Endothelial cell of umbilical vein (primary cell): ENCODE results near the gene OPCML. TPM values are rescaled to one million over a fixed set of nuclear protein-coding genes. Genes with fewer than 3 reads are reported as not detected.

Source experiments
- BruUV-seq: library from RNA; stranded (reverse); fragments of 400-500 nt; replicated peaks from 2 replicates; lab custom pipeline; 2021; lab: Mats Ljungman, UMichigan
- CTCF ChIA-PET: fragments of 300-600, 350-600 bp; sonication (Branson Sonifier 250); formaldehyde crosslinking; loops from one replicate; lab custom pipeline; 2021; ENCODE audit warnings: antibody characterized with exemption, inconsistent platforms; lab: Charles Lee
- POLR2A ChIA-PET: fragments of 300-600, 350-600 bp; sonication (Branson Sonifier 250); formaldehyde crosslinking; loops from one replicate; lab custom pipeline; 2021; ENCODE audit warnings: antibody characterized with exemption, inconsistent platforms; lab: Charles Lee
- DNase-seq: peaks from one replicate; pipeline ENCODE4 v3.0.0-alpha.2; 2011; ENCODE audit warnings: low read depth, low spot score
- FAIRE-seq: peaks from 2 replicates; lab custom pipeline; 2011; peaks lifted over from hg19 to GRCh38; lab: Jason Lieb, UNC
- H2AFZ ChIP-seq: 2 replicates; pipeline ENCODE4 v1.6.0; 2012; ENCODE audit warnings: low read depth, low read length, control low read depth, inconsistent platforms
- H3K27ac ChIP-seq: 2 replicates; pipeline ENCODE4 v1.5.1; 2011; ENCODE audit warnings: low read depth, mild to moderate bottlenecking, control low read depth, low read length, moderate library complexity; ENCODE audit not compliant: insufficient read depth
- H3K27me3 ChIP-seq, 2 experiments: 2 replicates each; pipeline versions ENCODE4 v1.6.0 to v1.6.1; 2011; ENCODE audit warnings: low read length in 2 of 2, mixed read lengths in 1 of 2; ENCODE audit not compliant: control insufficient read depth in 2 of 2, insufficient read depth in 2 of 2
- H3K36me3 ChIP-seq, 2 experiments: 2 replicates in 1 of 2; 3 replicates in 1 of 2; pipeline ENCODE4 v1.5.1; 2011; ENCODE audit warnings: low read length in 2 of 2, mild to moderate bottlenecking in 1 of 2, moderate library complexity in 1 of 2; ENCODE audit not compliant: control insufficient read depth in 2 of 2, insufficient read depth in 2 of 2; ENCODE audit errors: extremely low read depth in 1 of 2
- H3K4me1 ChIP-seq: 3 replicates; pipeline ENCODE4 v1.5.1; 2011; ENCODE audit warnings: mild to moderate bottlenecking, low read length; ENCODE audit not compliant: control insufficient read depth, insufficient read depth; ENCODE audit errors: extremely low read depth
- H3K4me2 ChIP-seq: 2 replicates; pipeline ENCODE4 v1.6.1; 2011; ENCODE audit warnings: low read length, control low read depth, mixed read lengths; ENCODE audit not compliant: insufficient read depth
- H3K4me3 ChIP-seq, 3 experiments: fragments of 200-600 bp in 1 of 3; sonication (generic), shearing (Covaris generic) in 1 of 3; replicated peaks in 1 of 3; 2 replicates each; pipeline ENCODE4 v1.5.1; 2011 to 2016; ENCODE audit warnings: control low read depth in 3 of 3, low read length in 3 of 3, mild to moderate bottlenecking in 2 of 3, inconsistent platforms in 1 of 3, low read depth in 1 of 3, moderate library complexity in 1 of 3; ENCODE audit not compliant: insufficient read depth in 1 of 3
- H3K79me2 ChIP-seq: 2 replicates; pipeline ENCODE4 v1.6.0; 2012; ENCODE audit warnings: low read length, inconsistent platforms; ENCODE audit not compliant: control insufficient read depth, insufficient read depth
- H3K9ac ChIP-seq: replicated peaks from 2 replicates; pipeline ENCODE3; 2011; ENCODE audit warnings: low read length, control low read depth; ENCODE audit not compliant: insufficient read depth; ENCODE audit errors: extremely low read depth
- H3K9me1 ChIP-seq: replicated peaks from 3 replicates; pipeline ENCODE4 v1.6.0; 2011; ENCODE audit warnings: mild to moderate bottlenecking, low read length; ENCODE audit not compliant: control insufficient read depth, insufficient read depth; ENCODE audit errors: extremely low read depth
- H3K9me3 ChIP-seq: replicated peaks from 2 replicates; pipeline ENCODE4 v1.5.1; 2012; ENCODE audit warnings: low read length, inconsistent platforms; ENCODE audit not compliant: control insufficient read depth, insufficient read depth
- H4K20me1 ChIP-seq: replicated peaks from 2 replicates; pipeline ENCODE3; 2011; ENCODE audit warnings: mild to moderate bottlenecking, low read length; ENCODE audit not compliant: control insufficient read depth, insufficient read depth; ENCODE audit errors: extremely low read depth
- EZH2 ChIP-seq: IDR thresholded peaks from 2 replicates; pipeline ENCODE4 v1.6.1; 2012; ENCODE audit warnings: borderline replicate concordance, low read depth, mild to moderate bottlenecking, moderate library complexity, low read length, inconsistent platforms; ENCODE audit not compliant: severe bottlenecking
- FOS ChIP-seq: IDR thresholded peaks from 2 replicates; pipeline ENCODE4 v1.6.1; 2011; ENCODE audit warnings: mild to moderate bottlenecking, low read length, moderate library complexity, borderline replicate concordance; ENCODE audit not compliant: insufficient read depth
- GATA2 ChIP-seq: IDR thresholded peaks from 2 replicates; pipeline ENCODE4 v1.7.0; 2011; ENCODE audit warnings: low read depth, mild to moderate bottlenecking, moderate library complexity, mixed read lengths, low read length; ENCODE audit not compliant: insufficient read length, insufficient read depth
- JUN ChIP-seq: IDR thresholded peaks from 2 replicates; pipeline ENCODE4 v1.6.1; 2011; ENCODE audit warnings: borderline replicate concordance, low read depth; ENCODE audit not compliant: insufficient read length, insufficient read depth
- MYC ChIP-seq: IDR thresholded peaks from one replicate; pipeline ENCODE4 v1.6.1; 2011; ENCODE audit warnings: mild to moderate bottlenecking, low read depth, low read length
- POLR2A ChIP-seq: IDR thresholded peaks from 2 replicates; pipeline ENCODE4 v1.6.1; 2012; ENCODE audit warnings: low read depth, mild to moderate bottlenecking, control low read depth, low read length
- POLR2AphosphoS5 ChIP-seq: IDR thresholded peaks from 2 replicates; pipeline ENCODE4 v1.6.1; 2012; ENCODE audit warnings: low read depth, mild to moderate bottlenecking, control low read depth, low read length, moderate library complexity; ENCODE audit not compliant: insufficient read depth
- dilution Hi-C: fragments of 300-500 bp; cut with MboI; formaldehyde crosslinking; loops from one replicate; pipeline ENCODE4 v1.15.0; 2019; ENCODE audit warnings: low sequenced_read_pairs; ENCODE audit not compliant: extremely low pct_ligation_motif_present
- intact Hi-C: fragments of 100-400 bp; cut with micrococcal nuclease; formaldehyde crosslinking; loops from one replicate; pipeline ENCODE4 v1.10.0; 2022
- polyA plus RNA-seq, 4 experiments: library from polyadenylated mRNA; depleted of rRNA in 3 of 4; stranded (reverse) in 3 of 4; unstranded in 1 of 4; fragments of >200 nt; gene quantifications; 2 replicates each; pipeline versions ENCODE4 v1.2.1 to v1.2.3, GENCODE V29; 2011 to 2012; ENCODE audit warnings: missing spikeins in 1 of 4
- total RNA-seq: library from RNA; stranded (reverse); gene quantifications from 2 replicates; pipeline ENCODE4 v1.2.3, GENCODE V29; 2021
- TF ChIP-seq, protein P1 (sequence below), 2 donors: IDR thresholded peaks; 1 replicate in 1 of 2; 2 replicates in 1 of 2; pipeline ENCODE4 v1.5.1; 2011; ENCODE audit warnings: low read length in 2 of 2, mild to moderate bottlenecking in 2 of 2, moderate library complexity in 2 of 2, control low read depth in 1 of 2, inconsistent platforms in 1 of 2, low read depth in 1 of 2; ENCODE audit not compliant: insufficient read depth in 1 of 2; ENCODE audit errors: extremely low read depth in 1 of 2
- TF ChIP-seq, protein P2 (sequence below): IDR thresholded peaks from 2 replicates; pipeline ENCODE4 v1.6.1; 2011; ENCODE audit not compliant: insufficient read depth, insufficient read length

The OPCML gene
- total and polyA plus RNA-seq, 2 donors (not counting 3 experiments of a cell fraction or from before 2014, with no cell fraction given): not detected

GRCh38 chr11:132555617-132556016, 976.7 kb downstream of the OPCML start:
- Histone ChIP-seq H3K79me2 (no peaks in the 10 kb centered on the region), H3K9me1 (no peaks in the 10 kb centered on the region), H2AFZ (no peak overlapping the region), H3K9ac (no peak overlapping the region), H3K4me2 (no peak overlapping the region), H4K20me1 (no peaks in the 10 kb centered on the region), H3K27ac (no peak overlapping the region), H3K9me3 (peaks cover 4% of the 10 kb centered on the region), H3K36me3 (no peaks in the 10 kb centered on the region), H3K27me3 (no peaks in the 10 kb centered on the region), H3K4me1 (no peaks in the 10 kb centered on the region), H3K4me3 (no peak overlapping the region)
- POLR2A ChIA-PET: no interaction called here
- no peak for TF ChIP-seq JUN
- no peak for TF ChIP-seq POLR2A
- TF ChIP-seq EZH2: no peak
- TF ChIP-seq FOS: no peak
- no peak for TF ChIP-seq GATA2
- TF ChIP-seq, protein P1, sequence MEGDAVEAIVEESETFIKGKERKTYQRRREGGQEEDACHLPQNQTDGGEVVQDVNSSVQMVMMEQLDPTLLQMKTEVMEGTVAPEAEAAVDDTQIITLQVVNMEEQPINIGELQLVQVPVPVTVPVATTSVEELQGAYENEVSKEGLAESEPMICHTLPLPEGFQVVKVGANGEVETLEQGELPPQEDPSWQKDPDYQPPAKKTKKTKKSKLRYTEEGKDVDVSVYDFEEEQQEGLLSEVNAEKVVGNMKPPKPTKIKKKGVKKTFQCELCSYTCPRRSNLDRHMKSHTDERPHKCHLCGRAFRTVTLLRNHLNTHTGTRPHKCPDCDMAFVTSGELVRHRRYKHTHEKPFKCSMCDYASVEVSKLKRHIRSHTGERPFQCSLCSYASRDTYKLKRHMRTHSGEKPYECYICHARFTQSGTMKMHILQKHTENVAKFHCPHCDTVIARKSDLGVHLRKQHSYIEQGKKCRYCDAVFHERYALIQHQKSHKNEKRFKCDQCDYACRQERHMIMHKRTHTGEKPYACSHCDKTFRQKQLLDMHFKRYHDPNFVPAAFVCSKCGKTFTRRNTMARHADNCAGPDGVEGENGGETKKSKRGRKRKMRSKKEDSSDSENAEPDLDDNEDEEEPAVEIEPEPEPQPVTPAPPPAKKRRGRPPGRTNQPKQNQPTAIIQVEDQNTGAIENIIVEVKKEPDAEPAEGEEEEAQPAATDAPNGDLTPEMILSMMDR (IDR thresholded peaks at IDR 0.05; ENCODE audit: extremely low read depth in 1 of 2, insufficient read depth in 1 of 2, low read depth in 1 of 2, low read length in 2 of 2): no peak
- TF ChIP-seq POLR2AphosphoS5: no peak
- no peak for TF ChIP-seq MYC
- TF ChIP-seq, protein P2, sequence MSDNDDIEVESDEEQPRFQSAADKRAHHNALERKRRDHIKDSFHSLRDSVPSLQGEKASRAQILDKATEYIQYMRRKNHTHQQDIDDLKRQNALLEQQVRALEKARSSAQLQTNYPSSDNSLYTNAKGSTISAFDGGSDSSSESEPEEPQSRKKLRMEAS: no peak
- CTCF ChIA-PET: no interaction called here
- dilution Hi-C loops: no loop called here
- intact Hi-C loops: no loop called here
- BruUV-seq: no TSS peak
- DNase-seq: no peak
- FAIRE-seq: no peak
